ENCODE results near the gene ZNF142.

Gene ZNF142

DNA sequence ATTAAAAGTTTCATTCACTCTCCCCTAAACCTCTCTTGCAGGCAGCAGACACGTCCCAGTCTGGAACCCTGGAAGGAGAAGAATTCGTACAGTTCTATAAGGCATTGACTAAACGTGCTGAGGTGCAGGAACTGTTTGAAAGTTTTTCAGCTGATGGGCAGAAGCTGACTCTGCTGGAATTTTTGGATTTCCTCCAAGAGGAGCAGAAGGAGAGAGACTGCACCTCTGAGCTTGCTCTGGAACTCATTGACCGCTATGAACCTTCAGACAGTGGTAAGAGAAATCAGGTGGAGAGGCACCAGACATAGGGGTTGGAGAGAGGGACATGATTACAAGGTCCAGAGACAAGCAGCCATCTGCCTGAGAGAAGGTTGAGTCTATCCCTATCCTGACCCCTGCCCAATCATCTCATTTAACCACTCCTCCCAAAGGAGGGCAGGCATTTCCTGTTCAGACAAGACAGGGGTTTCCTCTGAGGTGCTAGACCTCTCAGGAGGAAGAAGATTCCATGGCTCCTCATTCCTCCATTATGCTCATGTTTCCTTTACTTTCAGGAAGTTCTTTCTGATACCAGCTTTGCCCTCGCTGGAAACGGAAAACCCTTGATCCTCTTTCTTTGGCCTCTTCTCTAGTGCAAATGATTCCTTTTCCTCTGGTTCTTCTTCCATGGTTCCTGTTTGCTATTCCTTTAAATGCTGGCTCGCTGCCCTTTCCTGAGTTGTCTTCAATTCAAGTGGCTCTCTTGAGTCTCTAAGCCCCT lies 36.6 kb downstream of the ZNF142 start:
- TF ChIP-seq, protein P1, sequence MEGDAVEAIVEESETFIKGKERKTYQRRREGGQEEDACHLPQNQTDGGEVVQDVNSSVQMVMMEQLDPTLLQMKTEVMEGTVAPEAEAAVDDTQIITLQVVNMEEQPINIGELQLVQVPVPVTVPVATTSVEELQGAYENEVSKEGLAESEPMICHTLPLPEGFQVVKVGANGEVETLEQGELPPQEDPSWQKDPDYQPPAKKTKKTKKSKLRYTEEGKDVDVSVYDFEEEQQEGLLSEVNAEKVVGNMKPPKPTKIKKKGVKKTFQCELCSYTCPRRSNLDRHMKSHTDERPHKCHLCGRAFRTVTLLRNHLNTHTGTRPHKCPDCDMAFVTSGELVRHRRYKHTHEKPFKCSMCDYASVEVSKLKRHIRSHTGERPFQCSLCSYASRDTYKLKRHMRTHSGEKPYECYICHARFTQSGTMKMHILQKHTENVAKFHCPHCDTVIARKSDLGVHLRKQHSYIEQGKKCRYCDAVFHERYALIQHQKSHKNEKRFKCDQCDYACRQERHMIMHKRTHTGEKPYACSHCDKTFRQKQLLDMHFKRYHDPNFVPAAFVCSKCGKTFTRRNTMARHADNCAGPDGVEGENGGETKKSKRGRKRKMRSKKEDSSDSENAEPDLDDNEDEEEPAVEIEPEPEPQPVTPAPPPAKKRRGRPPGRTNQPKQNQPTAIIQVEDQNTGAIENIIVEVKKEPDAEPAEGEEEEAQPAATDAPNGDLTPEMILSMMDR (conservative IDR thresholded peaks at IDR 0.05; ENCODE audit: control insufficient read depth, insufficient read depth, low read depth, low read length): no peak
- H3K4me3 ChIP-seq (ENCODE audit: control insufficient read depth, low read depth, low read length): no peak overlapping the region
- no peak for DNase-seq (ENCODE audit: low read depth)

- DNase-seq (ENCODE audit: low read depth): no peak
- H3K4me3 ChIP-seq (ENCODE audit: control insufficient read depth, low read depth, low read length): no peak overlapping the region
- TF ChIP-seq, protein P1 (conservative IDR thresholded peaks at IDR 0.05; ENCODE audit: control insufficient read depth, insufficient read depth, low read depth, low read length): no peak
Measured at GRCh38 chr2:218621007-218621406, 38.4 kb downstream of the ZNF142 start.

GRCh38 chr2:218618102-218618860 lies 41.1 kb downstream of the ZNF142 start:
- no peak overlapping the region for H3K4me3 ChIP-seq (ENCODE audit: control insufficient read depth, low read depth, low read length)
- peak; percentile 18 for DNase-seq (ENCODE audit: low read depth)
- TF ChIP-seq, protein P1 (conservative IDR thresholded peaks at IDR 0.05; ENCODE audit: control insufficient read depth, insufficient read depth, low read depth, low read length): no peak

- DNase-seq (ENCODE audit: low read depth): no peak
- no peak overlapping the region for H3K4me3 ChIP-seq (ENCODE audit: control insufficient read depth, low read depth, low read length)
- TF ChIP-seq, protein P1 (conservative IDR thresholded peaks at IDR 0.05; ENCODE audit: control insufficient read depth, insufficient read depth, low read depth, low read length): no peak
Measured at GRCh38 chr2:218615868-218616315, 43.5 kb downstream of the ZNF142 start.

- peak within 1 kb of the TSS; percentile 38 for H3K4me3 ChIP-seq (ENCODE audit: control insufficient read depth, low read depth, low read length)
- TF ChIP-seq, protein P1 (conservative IDR thresholded peaks at IDR 0.05; ENCODE audit: control insufficient read depth, insufficient read depth, low read depth, low read length): peak; percentile 22
- peak; percentile 85 for DNase-seq (ENCODE audit: low read depth)
Measured at GRCh38 chr2:218607436-218608115, 51.8 kb downstream of the ZNF142 start, which contains the start of gene PLCD4. Gene PLCD4 (plus strand): TSS chr2:218607899. CDS start chr2:218615740, 7,841 bp downstream.

- TF ChIP-seq, protein P1 (conservative IDR thresholded peaks at IDR 0.05; ENCODE audit: control insufficient read depth, insufficient read depth, low read depth, low read length): no peak
- DNase-seq (ENCODE audit: low read depth): peak; percentile 63
- no peak overlapping the region for H3K4me3 ChIP-seq (ENCODE audit: control insufficient read depth, low read depth, low read length)
Measured at GRCh38 chr2:218605432-218605831, 54.0 kb downstream of the ZNF142 start.

All from fibroblast of mammary gland (primary cell).